Measurements from ENCODE around the gene DRAXIN.

GRCh38 chr1:11746092-11746491, 54.6 kb downstream of the DRAXIN start:
- TF ChIP-seq CTCF (IDR thresholded peaks at IDR 0.05; ENCODE audit: low read length) (no peak), EZH2 (IDR thresholded peaks at IDR 0.05; ENCODE audit: borderline replicate concordance, low read length) (no peak)
